ENCODE results near the gene IL17REL. TPM values are rescaled to one million over a fixed set of nuclear protein-coding genes. Genes with fewer than 3 reads are reported as not detected.
A peak's percentile ranks its signal among the peaks of the same experiment; 100 is the strongest.

The IL17REL gene
- total RNA-seq, 4 donors from 2014 or later = not detected

- DNase-seq (ENCODE audit: low spot score in 2 of 2) = no peak
- intact Hi-C loops (cut with DNase I; ENCODE audit: low total_unique reads) = no loop called here
- no peak for TF ChIP-seq POLR2A (IDR thresholded peaks at IDR 0.05)
- TF ChIP-seq CTCF (IDR thresholded peaks at IDR 0.05) = no peak
- H3K4me3 ChIP-seq (ENCODE audit: low read depth, poor library complexity, severe bottlenecking) = no peak overlapping the region
- WGBS, 2 donors = 90 to 91% methylated on average over 13 to 16 of the region's 16 CpGs
These were observed 3.3 kb downstream of the IL17REL start for GRCh38 chr22:50009251-50009650.

DNA sequence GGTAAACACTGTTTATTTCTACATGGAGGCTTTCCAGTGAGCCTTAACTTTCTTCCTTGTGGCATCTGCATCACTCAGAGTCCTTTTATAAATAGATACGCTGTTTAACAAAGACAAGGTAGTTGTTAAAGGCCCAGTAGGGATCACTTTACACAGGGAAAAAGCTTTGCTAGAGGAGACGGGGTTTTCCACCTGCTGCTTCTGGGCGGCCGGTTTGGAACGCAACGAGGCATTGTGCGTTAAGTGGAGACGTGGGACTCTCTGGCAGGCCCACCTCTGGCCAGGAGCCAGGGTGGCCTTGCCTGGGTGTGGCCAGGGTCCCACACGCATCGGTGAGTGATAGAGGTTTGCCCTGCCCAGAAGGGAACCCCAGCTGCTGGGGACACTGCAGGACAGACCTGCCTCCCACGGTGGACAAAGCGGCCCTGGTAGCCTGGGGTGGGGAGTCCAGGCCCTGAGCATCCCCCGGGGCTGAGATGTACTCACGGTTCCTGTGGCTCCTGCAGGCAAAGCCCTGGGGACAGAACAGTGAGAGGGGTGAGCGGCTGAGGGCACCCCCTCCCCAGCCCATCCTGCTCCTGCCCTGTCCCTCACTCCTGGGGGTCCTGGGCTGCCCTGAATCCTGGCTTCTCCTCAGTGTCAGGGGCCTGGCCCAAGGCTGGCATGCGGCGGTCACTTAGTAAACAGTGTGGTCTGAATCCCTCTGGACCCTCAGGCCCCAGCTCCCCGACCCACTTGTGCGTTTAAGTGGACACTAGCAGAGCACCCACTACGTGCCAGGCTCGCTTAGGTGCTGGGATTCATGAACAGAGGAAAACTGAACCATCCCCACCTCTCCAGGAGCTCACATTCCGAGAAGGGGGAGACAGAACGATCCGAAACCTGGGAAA is 4.2 kb downstream of the IL17REL start:
- TF ChIP-seq POLR2A (IDR thresholded peaks at IDR 0.05) (no peak), CTCF (IDR thresholded peaks at IDR 0.05) (no peak)
- intact Hi-C loops (cut with DNase I; ENCODE audit: low total_unique reads) = no loop called here
- 71 to 72% methylated on average over 23 to 24 of the region's 24 CpGs for WGBS, 2 donors
- DNase-seq (ENCODE audit: low spot score in 2 of 2) = no peak
- no peak overlapping the region for H3K4me3 ChIP-seq (ENCODE audit: low read depth, poor library complexity, severe bottlenecking)

DNA sequence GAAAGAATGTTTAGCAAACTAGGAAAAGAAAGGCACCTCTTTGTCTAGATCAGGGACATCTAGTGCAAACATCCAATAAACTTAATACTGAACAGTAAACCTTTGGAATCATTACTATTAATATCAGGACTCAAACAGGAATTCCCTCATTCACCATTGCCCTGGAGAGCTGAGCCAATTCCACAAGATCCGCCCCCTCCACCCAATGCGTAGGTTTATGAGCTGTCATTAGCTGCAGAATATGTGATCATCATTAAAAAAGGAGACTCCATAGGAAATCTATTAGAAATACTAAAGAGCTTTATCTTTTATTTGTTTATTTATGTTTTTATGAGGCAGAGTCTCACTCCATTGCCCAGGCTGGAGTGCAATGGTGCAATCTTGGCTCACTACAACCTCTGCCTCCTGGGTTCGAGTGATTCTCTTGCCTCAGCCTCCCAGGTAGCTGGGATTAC is 5.5 kb downstream of the IL17REL start:
- no peak for TF ChIP-seq CTCF (IDR thresholded peaks at IDR 0.05)
- no peak for TF ChIP-seq POLR2A (IDR thresholded peaks at IDR 0.05)
- peak in 1 of 2 donors; percentile 45 for DNase-seq (ENCODE audit: low spot score in 2 of 2)
- intact Hi-C loops (cut with DNase I; ENCODE audit: low total_unique reads) = no loop called here
- no peak overlapping the region for H3K4me3 ChIP-seq (ENCODE audit: low read depth, poor library complexity, severe bottlenecking)
- WGBS, 2 donors = 61 to 69% methylated on average over 3 of the region's 3 CpGs

DNA sequence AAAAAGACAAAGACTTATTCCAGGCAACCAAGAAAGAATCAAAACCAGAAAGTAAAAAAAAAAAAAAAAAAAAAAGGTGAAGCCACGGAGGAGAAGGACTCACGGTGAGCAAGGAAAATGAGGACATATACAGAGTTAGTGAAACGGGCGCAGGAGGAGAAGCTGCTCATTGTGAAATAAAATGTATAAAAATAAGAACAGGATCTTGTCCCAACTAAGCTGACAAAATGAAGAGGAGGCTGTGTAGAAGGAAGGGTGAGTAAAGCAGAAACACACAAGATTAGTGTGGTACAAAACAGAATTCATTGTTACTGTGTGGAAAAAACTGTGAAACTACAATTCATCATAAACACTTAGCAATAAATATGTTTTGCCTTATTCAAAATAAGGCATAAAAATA is 7.6 kb downstream of the IL17REL start:
- whole genome bisulfite sequencing, 2 donors = 66 to 75% methylated on average over 4 of the region's 4 CpGs
- DNase-seq (ENCODE audit: low spot score in 2 of 2) = no peak
- TF ChIP-seq CTCF (IDR thresholded peaks at IDR 0.05) (no peak), POLR2A (IDR thresholded peaks at IDR 0.05) (no peak)
- H3K4me3 ChIP-seq (ENCODE audit: low read depth, poor library complexity, severe bottlenecking) = no peak overlapping the region
- intact Hi-C loops (cut with DNase I; ENCODE audit: low total_unique reads) = no loop called here

DNA sequence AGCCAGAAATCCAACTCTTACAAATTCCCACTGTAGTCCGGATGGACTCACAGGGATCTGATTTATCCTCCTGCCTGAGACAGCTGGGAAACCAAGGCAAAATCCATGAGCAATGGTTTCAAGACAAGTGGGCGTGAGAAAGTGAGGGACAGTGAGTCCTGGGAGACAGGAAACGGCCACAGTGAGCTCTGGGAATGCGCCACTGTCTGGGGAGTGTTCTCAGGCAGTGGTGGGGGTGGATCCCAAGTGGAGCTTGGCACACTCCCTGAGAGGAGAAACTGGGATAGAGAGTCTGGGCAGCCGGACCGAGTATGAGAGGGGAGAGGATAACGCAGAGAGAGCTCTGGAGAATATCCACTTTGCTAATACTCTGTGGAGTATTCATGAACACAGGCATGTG is 9.8 kb downstream of the IL17REL start:
- WGBS, 2 donors = 75 to 76% methylated on average over 7 of the region's 7 CpGs
- peak in 1 of 2 donors; percentile 75 for DNase-seq (ENCODE audit: low spot score in 2 of 2)
- TF ChIP-seq CTCF (IDR thresholded peaks at IDR 0.05) = no peak
- no peak for TF ChIP-seq POLR2A (IDR thresholded peaks at IDR 0.05)
- intact Hi-C loops (cut with DNase I; ENCODE audit: low total_unique reads) = no loop called here
- H3K4me3 ChIP-seq (ENCODE audit: low read depth, poor library complexity, severe bottlenecking) = no peak overlapping the region

Data from lower leg skin (tissue), 4 donors.